ENCODE measurements around the gene KEAP1. TPM values are rescaled to one million over a fixed set of nuclear protein-coding genes. Genes with fewer than 3 reads are reported as not detected.
A peak's percentile ranks its signal among the peaks of the same experiment; 100 is the strongest.

The KEAP1 gene
- total and polyA plus RNA-seq, 8 donors, result 25.2 to 48.6 (median 33.0) TPM

DNA sequence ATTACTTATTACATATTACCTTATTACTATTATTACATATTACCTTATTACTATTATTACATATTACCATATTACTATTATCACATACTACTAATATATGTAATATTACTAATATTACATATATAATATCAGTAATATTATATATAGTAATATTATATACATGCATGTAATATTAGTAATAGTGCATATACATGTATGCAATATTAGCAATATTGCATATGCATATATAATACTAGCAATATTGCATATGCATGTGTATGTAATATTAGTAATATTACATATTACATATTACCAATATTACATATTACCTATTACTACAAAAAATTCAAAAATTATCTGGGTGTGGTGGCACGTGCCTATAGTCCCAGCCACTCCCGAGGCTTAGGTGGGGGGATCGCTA, 60.5 kb downstream of the KEAP1 start:
- peak; percentile 9 for FAIRE-seq
- H3K4me1 ChIP-seq, result no peaks in the 10 kb centered on the region
- no peak for ATAC-seq
- intact Hi-C loops (cut with DNase I), result no loop called here
- DNase-seq, result no peak
- H3K27me3 ChIP-seq, result no peaks in the 10 kb centered on the region
- WGBS, 2 donors, result 96 to 98% methylated on average over 3 of the region's 3 CpGs
- H3K36me3 ChIP-seq, result peaks cover 0 to under 1% (median 0%) of the 10 kb centered on the region in 3 donors
- H3K4me3 ChIP-seq, result no peak overlapping the region
- H3K9me3 ChIP-seq, result no peaks in the 10 kb centered on the region
- TF ChIP-seq, protein P1, sequence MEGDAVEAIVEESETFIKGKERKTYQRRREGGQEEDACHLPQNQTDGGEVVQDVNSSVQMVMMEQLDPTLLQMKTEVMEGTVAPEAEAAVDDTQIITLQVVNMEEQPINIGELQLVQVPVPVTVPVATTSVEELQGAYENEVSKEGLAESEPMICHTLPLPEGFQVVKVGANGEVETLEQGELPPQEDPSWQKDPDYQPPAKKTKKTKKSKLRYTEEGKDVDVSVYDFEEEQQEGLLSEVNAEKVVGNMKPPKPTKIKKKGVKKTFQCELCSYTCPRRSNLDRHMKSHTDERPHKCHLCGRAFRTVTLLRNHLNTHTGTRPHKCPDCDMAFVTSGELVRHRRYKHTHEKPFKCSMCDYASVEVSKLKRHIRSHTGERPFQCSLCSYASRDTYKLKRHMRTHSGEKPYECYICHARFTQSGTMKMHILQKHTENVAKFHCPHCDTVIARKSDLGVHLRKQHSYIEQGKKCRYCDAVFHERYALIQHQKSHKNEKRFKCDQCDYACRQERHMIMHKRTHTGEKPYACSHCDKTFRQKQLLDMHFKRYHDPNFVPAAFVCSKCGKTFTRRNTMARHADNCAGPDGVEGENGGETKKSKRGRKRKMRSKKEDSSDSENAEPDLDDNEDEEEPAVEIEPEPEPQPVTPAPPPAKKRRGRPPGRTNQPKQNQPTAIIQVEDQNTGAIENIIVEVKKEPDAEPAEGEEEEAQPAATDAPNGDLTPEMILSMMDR (IDR thresholded peaks at IDR 0.05), result no peak
- H3K27ac ChIP-seq, result no peak overlapping the region

DNA sequence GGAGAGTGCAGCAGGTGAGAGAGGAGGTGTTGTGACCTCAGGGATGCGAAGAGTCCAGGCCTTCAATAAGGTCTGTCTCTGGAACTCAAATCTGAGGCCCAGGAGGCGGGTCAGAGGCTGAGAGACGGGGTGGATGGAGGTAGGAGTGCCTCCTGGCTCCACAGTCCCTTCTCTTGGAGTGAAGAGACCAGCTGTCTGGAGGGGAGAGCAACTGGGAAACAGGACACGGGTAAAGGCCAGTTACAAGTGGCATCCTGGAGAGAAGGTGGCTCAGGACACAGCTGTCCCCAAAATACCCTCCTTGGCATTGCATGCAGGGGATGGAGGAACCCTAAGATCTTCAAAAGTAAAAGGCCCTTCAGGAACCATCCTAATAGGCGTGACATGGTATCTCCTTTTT, 63.6 kb downstream of the KEAP1 start:
- DNase-seq (no peak), ATAC-seq (no peak), FAIRE-seq (no peak)
- Histone ChIP-seq H3K9me3 (no peaks in the 10 kb centered on the region), H3K27me3 (no peaks in the 10 kb centered on the region), H3K36me3 (no peaks in the 10 kb centered on the region), H3K4me1 (no peaks in the 10 kb centered on the region), H3K27ac (no peak overlapping the region), H3K4me3 (no peak overlapping the region)
- intact Hi-C loops (cut with DNase I), result no loop called here
- TF ChIP-seq, protein P1 (IDR thresholded peaks at IDR 0.05), result no peak
- 84 to 93% methylated on average over 5 of the region's 5 CpGs for WGBS, 2 donors

Small RNA genes lying within 50 kb of the gene (microRNA-seq; reads per million reads assigned to microRNA genes)
- gene MIR1238, result 0 reads per million in 2 donors

Other genes starting within 250 kb of the KEAP1 start
- gene ICAM1, start 232.2 kb downstream of the KEAP1 start, total RNA-seq, result 10 to 100 TPM in 2 of 6 donors, 1 to 10 TPM in 4; 2.2 to 32.4 (median 5.7) TPM
- gene ICAM1, start 232.2 kb downstream of the KEAP1 start, polyA plus RNA-seq, result 10 to 100 TPM in 1 of 2 donors, 1 to 10 TPM in 1; 7.2 to 13.5 TPM
- gene ICAM4, start 216.4 kb downstream of the KEAP1 start, total RNA-seq, result under 1 TPM in 5 of 6 donors, not detected in 1; 0.13 to 0.56 (median 0.20) TPM
- gene ICAM4, start 216.4 kb downstream of the KEAP1 start, polyA plus RNA-seq, result under 1 TPM in 1 of 2 donors, not detected in 1; 0.27 TPM
- gene ICAM5, start 213.4 kb downstream of the KEAP1 start, total RNA-seq, result under 1 TPM in 5 of 6 donors, not detected in 1; 0.08 to 0.22 (median 0.17) TPM
- gene ICAM5, start 213.4 kb downstream of the KEAP1 start, polyA plus RNA-seq, result under 1 TPM; 0.26 to 0.30 TPM
- 1 to 10 TPM in 4 of 6 donors, under 1 TPM in 2; 0.91 to 3.0 (median 1.5) TPM for gene ZGLP1, start 193.5 kb downstream of the KEAP1 start, total RNA-seq
- gene ZGLP1, start 193.5 kb downstream of the KEAP1 start, polyA plus RNA-seq, result 10 to 100 TPM; 37.6 to 44.0 TPM
- 10 to 100 TPM in 2 of 6 donors, 1 to 10 TPM in 4; 5.5 to 10.9 (median 8.7) TPM for gene FDX2, start 187.3 kb downstream of the KEAP1 start, total RNA-seq
- 10 to 100 TPM; 25.0 to 30.3 TPM for gene FDX2, start 187.3 kb downstream of the KEAP1 start, polyA plus RNA-seq
- gene RAVER1, start 169.8 kb downstream of the KEAP1 start, total RNA-seq, result 10 to 100 TPM in 4 of 6 donors, 1 to 10 TPM in 2; 6.0 to 17.3 (median 13.6) TPM
- 1 to 10 TPM; 9.4 TPM for gene RAVER1, start 169.8 kb downstream of the KEAP1 start, polyA plus RNA-seq
- 10 to 100 TPM in 1 of 6 donors, 1 to 10 TPM in 5; 5.7 to 13.8 (median 7.1) TPM for gene ICAM3, start 163.7 kb downstream of the KEAP1 start, total RNA-seq
- 1 to 10 TPM; 5.2 TPM for gene ICAM3, start 163.7 kb downstream of the KEAP1 start, polyA plus RNA-seq
- gene TYK2, start 122.8 kb downstream of the KEAP1 start, total RNA-seq, result 10 to 100 TPM; 42.5 to 90.3 (median 53.3) TPM
- 100 to 1,000 TPM; 203 to 302 TPM for gene TYK2, start 122.8 kb downstream of the KEAP1 start, polyA plus RNA-seq
- 10 to 100 TPM; 41.3 to 61.0 (median 48.5) TPM for gene CDC37, start 99.8 kb downstream of the KEAP1 start, total RNA-seq
- 100 to 1,000 TPM; 226 to 266 TPM for gene CDC37, start 99.8 kb downstream of the KEAP1 start, polyA plus RNA-seq
- 10 to 100 TPM in 4 of 6 donors, 1 to 10 TPM in 2; 6.6 to 12.6 (median 11.2) TPM for gene PDE4A, start 82.8 kb downstream of the KEAP1 start, total RNA-seq
- gene PDE4A, start 82.8 kb downstream of the KEAP1 start, polyA plus RNA-seq, result 1 to 10 TPM; 5.0 to 8.5 TPM
- 1 to 10 TPM in 2 of 6 donors, under 1 TPM in 4; 0.32 to 1.3 (median 0.63) TPM for gene S1PR5, start 14.1 kb upstream of the KEAP1 start, total RNA-seq
- under 1 TPM; 0.21 to 0.38 TPM for gene S1PR5, start 14.1 kb upstream of the KEAP1 start, polyA plus RNA-seq
- 10 to 100 TPM; 12.9 to 26.9 (median 20.5) TPM for gene ATG4D, start 40.5 kb upstream of the KEAP1 start, total RNA-seq
- gene ATG4D, start 40.5 kb upstream of the KEAP1 start, polyA plus RNA-seq, result 10 to 100 TPM; 35.2 to 62.1 TPM
- gene KRI1, start 62.7 kb upstream of the KEAP1 start, total RNA-seq, result 10 to 100 TPM in 4 of 6 donors, 1 to 10 TPM in 2; 8.0 to 15.8 (median 13.5) TPM
- 10 to 100 TPM; 34.7 to 41.8 TPM for gene KRI1, start 62.7 kb upstream of the KEAP1 start, polyA plus RNA-seq
- 1 to 10 TPM; 1.4 to 3.3 (median 2.1) TPM for gene CDKN2D, start 65.6 kb upstream of the KEAP1 start, total RNA-seq
- gene CDKN2D, start 65.6 kb upstream of the KEAP1 start, polyA plus RNA-seq, result 1 to 10 TPM; 3.8 to 9.1 TPM
- 10 to 100 TPM; 32.2 to 48.6 (median 39.7) TPM for gene AP1M2, start 84.0 kb upstream of the KEAP1 start, total RNA-seq
- gene AP1M2, start 84.0 kb upstream of the KEAP1 start, polyA plus RNA-seq, result 10 to 100 TPM; 55.3 to 57.6 TPM
- gene SLC44A2, start 122.2 kb upstream of the KEAP1 start, total RNA-seq, result 10 to 100 TPM; 32.7 to 69.0 (median 48.4) TPM
- gene SLC44A2, start 122.2 kb upstream of the KEAP1 start, polyA plus RNA-seq, result 10 to 100 TPM; 42.8 to 61.5 TPM
- gene ILF3, start 151.0 kb upstream of the KEAP1 start, total RNA-seq, result 100 to 1,000 TPM in 4 of 6 donors, 10 to 100 TPM in 2; 70.5 to 126 (median 109) TPM
- 100 to 1,000 TPM; 109 to 129 TPM for gene ILF3, start 151.0 kb upstream of the KEAP1 start, polyA plus RNA-seq
- gene QTRT1, start 198.1 kb upstream of the KEAP1 start, total RNA-seq, result 10 to 100 TPM; 42.5 to 70.7 (median 56.6) TPM
- 100 to 1,000 TPM; 410 to 432 TPM for gene QTRT1, start 198.1 kb upstream of the KEAP1 start, polyA plus RNA-seq
- 10 to 100 TPM; 52.5 to 94.8 (median 87.9) TPM for gene DNM2, start 214.7 kb upstream of the KEAP1 start, total RNA-seq
- 100 to 1,000 TPM in 1 of 2 donors, 10 to 100 TPM in 1; 88.6 to 115 TPM for gene DNM2, start 214.7 kb upstream of the KEAP1 start, polyA plus RNA-seq

All from pancreas (tissue), 10 donors.